ENCODE data around the gene IL24.
"Not testable (repeated sequence)": the region's sequence is repeated elsewhere in the genome, so short reads cannot be mapped to it uniquely, and the experiment has no call there.

IL24 gene

DNA sequence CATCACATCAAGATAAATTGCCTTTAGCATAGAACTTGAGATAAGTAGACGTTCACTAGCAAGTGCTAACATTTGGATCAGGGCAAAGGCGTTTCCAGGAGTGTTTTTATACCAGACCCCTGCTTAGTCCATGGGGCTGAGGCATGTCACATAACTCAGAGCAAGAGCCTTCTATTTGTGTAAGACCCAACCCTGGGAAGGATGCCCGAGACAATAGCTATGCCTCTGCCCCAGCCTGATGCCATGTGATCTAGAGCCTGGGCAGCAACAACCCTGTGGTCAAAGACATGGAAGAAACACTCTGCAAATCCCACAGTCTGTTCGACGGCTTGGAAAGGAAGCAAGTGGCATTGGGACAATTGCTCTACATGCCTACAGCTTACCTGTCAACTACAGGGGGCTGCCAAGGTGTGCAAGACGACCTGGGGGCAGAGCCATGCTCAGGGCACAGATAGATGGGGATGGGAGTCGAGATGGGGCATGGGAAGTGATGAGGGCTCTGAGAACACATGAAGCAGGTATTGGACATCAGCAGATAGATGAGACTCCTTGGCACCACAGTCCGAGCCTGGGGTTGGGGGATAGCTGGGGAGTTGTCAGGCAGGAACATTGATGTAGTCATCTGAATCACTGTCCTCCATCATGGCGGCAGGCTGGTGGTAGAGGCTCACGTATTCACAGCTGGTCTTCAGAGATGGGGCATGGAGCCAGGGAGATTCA lies 7.3 kb downstream of the IL24 start:
- DNase-seq (ENCODE audit: low read depth) = no peak

DNA sequence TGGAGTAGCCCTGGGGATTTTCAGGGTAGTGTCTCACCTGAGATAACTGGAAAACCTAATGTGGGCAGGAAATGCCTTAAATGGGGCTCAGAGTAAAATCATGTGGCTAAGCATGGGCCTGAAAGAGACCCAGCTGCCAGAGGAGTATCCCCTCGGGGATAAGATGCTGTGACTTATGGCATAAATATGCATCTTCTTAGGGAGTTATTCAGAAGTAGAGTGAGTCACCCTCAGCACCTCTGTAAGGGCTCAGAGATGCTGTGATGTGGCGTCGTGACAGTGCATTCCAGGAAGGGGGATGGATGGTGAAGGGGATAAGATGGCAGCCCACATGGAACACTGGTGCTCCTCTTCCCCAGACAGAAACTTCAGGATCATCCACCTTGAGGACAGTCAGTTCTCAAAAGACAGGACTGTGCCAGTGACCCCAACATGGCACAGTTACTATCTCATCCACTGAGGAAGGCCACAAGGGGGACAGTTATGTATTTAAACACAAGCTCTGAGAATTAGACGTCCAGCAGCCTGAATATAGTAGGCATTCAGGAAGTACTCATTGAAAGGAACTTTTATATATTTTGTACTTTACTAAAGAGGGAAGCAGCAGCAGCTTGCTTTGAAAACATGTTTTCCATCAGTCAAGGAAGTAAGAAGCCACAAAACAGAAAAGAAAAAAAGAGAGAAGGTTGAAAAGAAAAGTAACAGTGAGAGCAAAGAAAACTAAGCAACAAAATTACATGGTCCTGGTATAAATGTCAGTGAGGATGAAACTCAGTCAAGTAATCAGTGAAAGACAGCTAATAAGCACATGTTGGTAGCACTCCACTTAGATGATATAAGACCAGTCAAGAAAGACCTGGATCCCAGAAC lies 8.3 kb downstream of the IL24 start:
- DNase-seq (ENCODE audit: low read depth) = peak; percentile 85

DNA sequence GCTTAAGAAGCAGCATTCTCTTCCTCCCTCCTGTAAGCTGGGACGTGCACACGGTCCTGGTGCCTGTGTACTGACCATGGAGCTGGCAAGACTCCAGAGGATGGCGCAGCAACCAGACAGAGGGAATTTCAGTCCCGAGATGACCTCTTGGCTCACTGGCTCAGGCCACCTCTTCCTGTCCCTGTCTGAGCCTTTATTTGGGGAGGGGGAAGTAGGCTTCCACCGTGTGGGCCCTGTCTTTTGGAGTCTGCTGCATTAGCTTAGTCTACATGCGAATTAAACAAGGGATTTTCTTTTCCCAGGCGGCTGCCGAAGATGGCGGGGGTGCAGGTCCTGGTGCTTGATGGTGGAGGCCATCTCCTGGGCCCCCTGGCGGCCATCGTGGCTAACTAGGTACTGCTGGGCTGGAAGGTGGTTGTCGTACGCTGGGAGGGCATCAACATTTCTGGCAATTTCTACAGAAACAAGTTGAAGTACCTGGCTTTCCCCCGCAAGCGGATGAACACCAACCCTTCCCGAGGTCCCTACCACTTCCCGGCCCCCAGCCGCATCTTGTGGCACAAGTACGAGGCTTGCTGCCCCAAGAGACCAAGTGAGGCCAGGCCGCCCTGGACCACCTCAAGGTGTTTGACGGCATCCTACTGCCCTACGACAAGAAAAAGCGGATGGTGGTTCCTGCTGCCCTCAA lies 10.2 kb downstream of the IL24 start:
- DNase-seq (ENCODE audit: low read depth) = no peak

DNA sequence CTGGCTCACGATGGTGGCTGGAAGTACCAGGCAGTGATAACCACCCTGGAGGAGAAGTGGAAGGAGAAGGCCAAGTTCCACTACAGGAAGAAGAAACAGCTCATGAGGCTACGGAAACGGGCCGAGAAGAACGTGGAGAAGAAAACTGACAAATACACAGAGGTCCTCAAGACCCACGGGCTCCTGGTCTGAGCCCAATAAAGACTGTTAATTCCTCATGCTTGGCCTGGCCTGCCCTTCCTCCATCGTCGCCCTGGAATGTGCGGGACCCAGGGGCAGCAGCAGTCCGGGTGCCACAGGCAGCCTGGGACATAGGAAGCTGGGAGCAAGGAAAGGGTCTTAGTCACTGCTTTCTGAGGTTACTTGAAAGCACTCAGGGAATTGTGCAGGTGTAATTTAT lies 10.8 kb downstream of the IL24 start:
- no peak for DNase-seq (ENCODE audit: low read depth)

DNA sequence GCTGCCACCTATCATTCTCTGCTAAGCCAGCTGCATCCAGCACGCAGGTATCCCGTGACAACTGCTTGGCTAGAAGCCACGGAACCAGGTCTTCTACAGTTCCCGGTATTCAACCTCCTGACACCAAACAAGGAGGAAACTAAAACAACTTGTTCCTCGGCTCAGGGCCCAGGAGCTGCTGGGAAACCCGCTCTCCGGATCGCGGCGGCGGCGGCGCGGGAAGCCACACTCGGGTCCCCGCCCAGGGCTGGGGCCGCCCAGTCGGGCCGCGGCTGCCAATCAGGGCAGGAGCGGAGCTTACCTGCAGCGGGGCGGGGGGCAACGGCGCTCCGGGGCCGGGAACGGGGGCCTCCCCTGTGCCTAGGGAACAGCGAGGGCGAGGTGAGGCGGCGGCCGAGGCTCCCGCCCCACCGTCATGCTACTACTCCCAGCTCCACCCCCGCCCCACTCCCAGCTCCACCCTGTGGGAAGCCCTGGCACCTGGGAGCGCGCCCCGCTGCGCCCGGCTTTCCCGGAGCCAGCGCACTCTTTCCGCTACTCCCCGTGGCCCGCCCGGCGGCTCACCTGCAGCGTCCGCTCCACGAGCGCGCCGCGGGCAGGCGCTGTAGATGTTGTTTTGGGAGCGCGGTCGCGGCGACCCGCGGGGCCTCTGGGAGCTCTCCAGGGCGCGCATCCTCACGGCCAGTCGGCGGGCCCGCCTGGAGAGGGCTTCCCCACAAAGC lies 12.1 kb downstream of the IL24 start:
- no peak for DNase-seq (ENCODE audit: low read depth)

DNA sequence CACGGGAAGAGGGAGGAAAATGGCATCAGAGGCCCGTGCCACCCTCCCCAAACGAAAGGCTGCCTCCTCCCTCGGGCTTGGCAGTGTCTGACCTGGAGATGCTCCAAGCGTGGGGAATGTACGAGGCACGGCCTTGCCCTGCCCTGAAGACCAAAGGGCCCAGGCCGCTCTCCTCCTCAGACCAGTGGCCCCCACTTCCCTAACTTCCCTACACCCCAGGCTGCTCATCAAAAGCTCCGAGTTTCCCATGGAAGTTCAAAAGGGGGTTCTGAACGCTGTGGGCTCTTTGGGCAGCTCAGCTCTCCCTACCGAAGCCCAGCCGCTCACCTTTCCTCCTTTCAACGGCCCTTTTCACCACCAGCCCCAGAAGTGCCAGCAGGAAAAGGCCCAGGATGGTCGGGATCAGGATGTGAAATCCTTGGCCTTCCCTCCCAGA lies 12.7 kb downstream of the IL24 start:
- no peak for DNase-seq (ENCODE audit: low read depth)

DNA sequence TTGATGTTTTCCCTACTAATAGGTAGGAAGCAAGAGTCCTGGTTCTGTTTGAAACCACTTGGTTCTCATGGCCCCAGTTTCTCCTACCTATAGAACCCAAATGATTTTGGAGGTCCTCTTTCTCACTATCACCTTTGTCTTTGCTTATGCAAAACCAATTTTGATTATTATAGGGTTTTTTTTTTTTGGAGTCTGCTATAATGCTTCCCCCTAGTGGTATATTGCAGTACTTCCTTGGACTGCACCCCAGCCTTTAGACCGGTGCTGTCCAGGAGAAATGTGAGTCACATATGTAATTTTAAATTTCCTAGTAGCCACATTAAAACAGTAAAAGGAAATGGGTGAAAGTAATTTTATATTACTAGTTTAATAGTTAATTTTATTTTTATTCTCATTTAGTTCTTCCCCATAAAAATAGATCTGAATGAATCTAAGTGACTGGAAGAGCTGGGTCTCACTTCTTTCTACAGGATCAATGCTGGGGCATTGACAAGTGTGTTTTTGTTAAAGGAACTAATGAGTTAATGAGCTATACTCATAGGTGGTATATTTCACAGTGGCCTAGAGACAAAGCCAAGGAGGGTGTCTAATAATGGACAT lies 13.9 kb downstream of the IL24 start:
- DNase-seq (ENCODE audit: low read depth) = peak; percentile 60

- DNase-seq (ENCODE audit: low read depth) = peak; percentile 68
Observed at GRCh38 chr1:206912445-206913095, 15.3 kb downstream of the IL24 start.

GRCh38 chr1:206913766-206914537 lies 16.7 kb downstream of the IL24 start:
- no peak for DNase-seq (ENCODE audit: low read depth)

- no peak for DNase-seq (ENCODE audit: low read depth)
Observed at GRCh38 chr1:206915030-206915735, 17.9 kb downstream of the IL24 start.

DNA sequence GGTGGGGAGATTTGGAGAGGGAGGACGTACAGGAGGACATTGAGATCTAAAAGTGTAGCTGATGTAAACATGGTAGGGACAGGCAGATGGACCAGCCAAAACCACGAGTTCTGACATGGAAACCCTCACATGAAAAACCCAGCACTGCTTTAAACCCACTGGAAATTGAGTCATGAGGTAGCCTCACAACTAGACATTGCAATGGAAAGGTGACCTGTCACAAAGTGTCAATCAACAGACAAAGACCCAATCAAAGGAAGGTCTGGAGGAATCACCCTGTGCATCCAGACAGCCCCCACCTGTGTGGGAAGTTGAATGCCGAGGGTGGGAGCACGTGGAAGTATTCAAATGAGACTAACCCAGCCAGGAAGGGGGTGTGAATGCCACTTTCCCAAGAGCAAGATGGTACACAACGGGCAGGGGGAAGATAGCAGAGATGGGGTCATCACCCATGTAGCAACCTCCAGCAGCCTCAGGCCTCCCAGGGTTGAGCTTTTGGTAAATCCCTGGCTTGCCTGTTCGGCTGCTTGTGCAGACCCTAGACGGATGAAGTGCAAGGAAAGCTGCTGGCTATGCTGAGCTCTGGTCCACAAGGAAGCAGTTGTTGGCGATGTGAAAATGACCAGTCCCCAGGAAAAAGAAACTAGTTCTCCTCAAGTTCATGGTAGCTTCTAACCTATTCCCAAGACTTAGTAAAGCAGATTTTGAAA lies 18.9 kb downstream of the IL24 start:
- DNase-seq (ENCODE audit: low read depth) = no peak

- DNase-seq (ENCODE audit: low read depth) = no peak
Observed at GRCh38 chr1:206918076-206918475, 20.8 kb downstream of the IL24 start.

DNA sequence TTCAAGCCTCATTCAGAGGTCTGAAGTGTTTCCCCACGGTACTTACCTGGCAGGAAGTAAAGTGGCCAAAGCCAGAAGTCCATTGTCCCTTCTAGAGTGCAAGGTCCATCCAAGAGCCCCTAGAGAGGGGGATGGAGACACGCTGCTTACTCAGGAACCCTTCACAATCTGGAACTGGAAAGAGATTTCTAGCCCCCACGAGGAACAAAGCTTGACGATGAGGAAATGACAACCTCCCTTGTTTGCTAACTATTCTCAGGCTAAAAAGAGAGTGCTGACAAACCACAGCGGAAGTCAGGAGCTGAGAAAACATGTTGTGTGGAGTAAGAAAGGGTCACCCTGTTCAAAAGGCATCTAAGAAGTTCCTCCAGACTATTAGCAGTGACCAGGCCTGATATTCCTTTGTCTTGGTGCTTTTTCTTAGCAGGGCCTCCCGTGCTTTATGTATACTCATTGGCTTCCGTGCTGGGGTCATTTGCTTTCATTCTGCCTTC lies 24.6 kb downstream of the IL24 start, which contains the start of gene FCMR:
Gene FCMR (minus strand): TSS at position 170 of the 494 bp plus-strand sequence. CDS start 87 bp downstream, at position 83.
- DNase-seq (ENCODE audit: low read depth) = no peak

DNA sequence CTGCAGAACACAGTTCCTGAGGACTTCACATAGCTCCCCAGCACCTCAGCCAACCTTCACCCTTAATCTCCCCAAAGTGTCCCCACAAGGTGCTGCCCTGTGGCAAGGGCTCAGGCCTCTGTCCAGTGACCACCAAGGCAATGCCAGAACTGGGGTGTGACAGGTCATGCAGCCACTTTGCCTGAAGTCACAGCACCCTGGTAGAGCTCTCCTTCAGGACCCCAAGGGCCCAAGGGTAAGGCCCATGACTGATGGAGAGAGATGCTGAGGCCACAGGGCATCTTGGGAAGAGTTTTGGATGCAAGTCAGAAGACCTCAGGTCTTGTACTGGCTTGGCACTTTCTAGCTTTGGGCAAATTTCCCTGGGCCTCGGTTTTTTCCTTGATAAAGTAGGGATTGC lies 25.3 kb downstream of the IL24 start:
- DNase-seq (ENCODE audit: low read depth) = no peak

DNA sequence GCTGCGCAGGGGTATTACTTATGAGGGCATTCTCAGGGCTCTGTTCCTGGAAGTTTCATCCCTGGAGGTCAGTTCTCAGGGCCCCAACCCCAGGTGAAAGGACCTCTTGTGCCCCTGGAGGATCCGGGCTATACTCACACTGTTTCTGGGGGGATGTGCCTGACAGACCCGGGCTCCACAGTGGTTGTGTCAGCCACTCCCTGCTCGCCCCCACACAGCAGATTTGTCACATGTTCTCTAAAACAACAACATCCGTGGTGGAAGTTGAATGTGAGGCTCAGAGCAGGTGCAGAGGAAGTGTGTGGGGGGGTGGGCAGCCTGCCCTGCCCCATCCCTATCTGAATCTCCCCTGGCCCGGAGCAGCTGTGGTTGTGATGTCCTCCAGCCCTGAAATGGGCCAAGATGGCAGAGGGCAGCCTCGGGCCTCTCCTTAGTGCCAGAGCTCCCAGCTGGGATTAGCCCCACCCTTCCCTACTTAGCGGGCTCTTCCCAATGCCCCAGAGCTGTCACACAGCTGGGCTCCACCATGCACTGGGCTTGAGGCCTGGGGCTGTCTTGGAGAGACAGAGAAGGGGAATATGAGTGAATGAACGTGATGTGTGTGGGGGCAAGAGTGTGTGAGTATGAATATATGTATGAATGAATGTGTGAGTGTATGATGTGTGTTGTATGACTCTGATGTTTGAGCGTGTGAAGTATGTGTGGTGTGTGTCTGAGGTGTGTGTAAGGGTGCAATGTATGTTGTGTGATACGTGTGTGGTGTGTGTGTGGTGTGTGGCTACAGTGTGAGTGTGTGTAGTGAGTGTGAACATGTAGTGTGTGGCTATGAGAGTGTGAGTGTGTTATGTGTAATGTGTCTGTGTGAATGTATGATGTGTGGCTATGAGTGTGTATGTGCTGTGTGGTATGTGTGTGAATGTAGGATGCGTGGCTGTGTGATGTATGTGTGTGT lies 26.0 kb downstream of the IL24 start:
- no peak for DNase-seq (ENCODE audit: low read depth)

GRCh38 chr1:206923961-206924557 lies 26.8 kb downstream of the IL24 start:
- not testable (repeated sequence) for DNase-seq (ENCODE audit: low read depth)

- no peak for DNase-seq (ENCODE audit: low read depth)
Observed at GRCh38 chr1:206924592-206925105, 27.4 kb downstream of the IL24 start.
